GM19240 (cell line): ENCODE data around the gene BBX.
"Not testable (repeated sequence)": the region's sequence is repeated elsewhere in the genome, so short reads cannot be mapped to it uniquely, and the experiment has no call there.

ENCODE experiments used
- DNase-seq: peaks from one replicate; pipeline ENCODE4 v3.0.0; 2011; ENCODE audit warnings: low spot score; ENCODE audit not compliant: insufficient read length

The BBX gene

DNA sequence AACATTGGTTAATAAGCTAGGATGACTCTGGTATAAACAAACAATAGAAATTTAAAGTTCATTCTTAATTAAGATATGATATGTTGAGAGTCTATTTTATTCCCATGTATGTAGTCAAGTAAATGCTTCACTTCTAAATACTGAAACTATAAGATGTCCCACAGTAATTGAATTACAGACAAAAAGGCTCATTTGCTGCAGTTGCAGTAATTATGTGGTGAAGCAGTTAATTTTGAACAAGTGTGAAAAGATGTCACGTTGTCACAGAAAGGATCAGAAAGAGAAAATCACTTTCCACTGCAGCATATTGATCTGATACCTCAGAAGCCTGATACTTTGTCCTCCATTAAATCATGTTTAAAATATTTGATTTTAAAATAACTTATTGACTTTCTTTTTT is 159.8 kb downstream of the BBX start:
- DNase-seq, result no peak

DNA sequence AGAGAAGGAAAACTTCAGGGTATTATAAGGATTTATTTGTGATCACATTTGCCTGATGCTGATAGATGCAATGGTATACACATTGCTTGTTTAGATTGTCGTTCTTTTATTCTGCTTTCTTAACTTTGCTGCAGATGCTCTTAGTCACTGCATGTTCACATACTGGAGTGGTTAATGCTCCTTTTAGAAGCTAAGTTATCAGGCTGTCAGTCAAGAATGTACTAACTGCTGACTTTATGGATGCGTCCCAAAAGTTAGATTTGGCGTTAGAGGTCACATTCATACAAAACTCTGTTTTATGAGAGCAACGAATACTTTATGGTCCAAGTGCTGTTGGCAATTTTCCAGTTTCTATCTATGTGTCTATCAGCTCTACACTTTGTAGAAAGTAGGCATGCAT is 160.7 kb downstream of the BBX start:
- DNase-seq, result no peak

DNA sequence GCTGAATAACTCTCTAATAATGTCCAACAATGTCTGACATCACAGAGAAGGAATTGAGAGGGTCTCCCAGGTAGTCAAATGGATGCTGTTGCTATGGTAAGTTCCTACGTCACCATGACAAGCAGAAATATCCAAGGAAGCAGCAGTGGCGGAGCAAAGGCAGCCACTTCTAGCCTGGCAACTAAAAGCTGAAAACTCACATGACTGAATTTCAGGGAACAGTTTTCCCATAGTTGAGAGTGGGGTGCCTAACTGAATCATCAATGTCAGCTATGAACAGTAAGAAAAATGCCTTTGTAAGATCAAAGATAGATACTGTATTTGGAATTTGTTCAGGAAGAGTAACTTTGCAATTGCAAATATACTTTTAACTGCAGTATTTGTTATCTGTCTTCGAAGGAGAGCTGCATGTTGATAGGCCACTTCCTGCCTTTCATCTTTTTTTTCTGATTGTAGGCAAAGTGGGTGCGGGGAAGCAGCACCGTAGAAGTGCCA is 161.7 kb downstream of the BBX start:
- no peak for DNase-seq

DNA sequence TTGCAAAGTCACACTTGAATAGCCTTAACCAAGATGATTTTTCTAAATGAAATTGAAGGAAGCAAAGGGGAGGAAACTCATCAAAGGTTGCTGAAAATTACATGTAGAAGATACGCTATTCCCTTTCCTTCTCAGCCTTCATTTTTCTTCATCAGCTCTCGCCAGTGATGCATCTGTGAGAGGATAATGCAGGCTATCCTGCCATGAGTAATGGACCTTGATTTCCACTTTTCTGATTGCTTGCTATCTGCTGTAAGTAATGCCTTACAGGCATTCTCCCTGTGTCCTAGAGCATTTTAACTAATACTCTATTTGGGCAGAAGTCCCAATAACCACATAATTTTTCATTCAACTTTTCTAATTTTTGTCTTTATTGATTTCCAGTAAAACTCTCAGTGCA is 162.6 kb downstream of the BBX start:
- no peak for DNase-seq

DNA sequence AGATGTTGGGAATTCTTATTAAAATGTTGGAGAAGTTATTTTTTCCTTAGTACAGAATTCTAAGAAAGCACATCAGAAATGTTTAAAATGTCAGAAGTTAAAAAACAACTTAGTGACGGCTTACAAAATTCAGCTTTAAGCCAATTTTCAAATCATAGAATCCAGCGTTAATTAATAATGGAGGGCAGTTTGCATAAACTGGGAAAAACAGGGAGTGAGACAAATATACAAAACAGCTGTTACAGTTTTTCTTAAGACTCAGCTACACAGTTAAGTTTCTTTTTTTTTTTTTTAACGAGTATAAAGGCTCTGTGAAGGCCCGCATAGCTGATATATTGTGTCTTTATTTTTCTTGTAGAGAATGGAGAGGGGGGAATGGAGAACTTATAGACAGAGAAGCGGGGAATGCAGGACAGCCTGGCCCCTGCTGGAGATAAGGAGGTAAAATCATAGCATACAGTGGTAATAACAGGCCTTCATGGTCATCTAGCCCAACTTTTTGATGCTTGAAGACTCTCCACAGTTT is 164.4 kb downstream of the BBX start:
- no peak for DNase-seq

DNA sequence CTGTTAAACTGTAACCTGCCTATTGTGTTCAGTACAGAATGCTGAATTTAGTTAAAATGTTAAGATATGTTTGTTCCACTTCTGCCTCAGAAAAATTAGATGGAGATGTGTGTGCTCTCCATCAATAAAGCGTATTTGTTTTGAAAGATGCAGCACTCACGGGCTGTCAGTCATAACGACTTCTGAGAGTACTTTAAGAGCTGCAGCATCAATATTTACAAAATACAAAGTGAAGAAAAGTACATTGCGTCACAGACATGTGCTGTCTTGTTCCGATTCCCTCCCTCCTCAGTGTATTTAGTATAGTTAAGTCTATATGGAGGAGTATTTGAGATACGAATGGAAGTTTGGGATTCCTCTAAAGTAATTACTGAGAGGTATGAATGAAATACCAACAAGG is 166.6 kb downstream of the BBX start:
- no peak for DNase-seq

DNA sequence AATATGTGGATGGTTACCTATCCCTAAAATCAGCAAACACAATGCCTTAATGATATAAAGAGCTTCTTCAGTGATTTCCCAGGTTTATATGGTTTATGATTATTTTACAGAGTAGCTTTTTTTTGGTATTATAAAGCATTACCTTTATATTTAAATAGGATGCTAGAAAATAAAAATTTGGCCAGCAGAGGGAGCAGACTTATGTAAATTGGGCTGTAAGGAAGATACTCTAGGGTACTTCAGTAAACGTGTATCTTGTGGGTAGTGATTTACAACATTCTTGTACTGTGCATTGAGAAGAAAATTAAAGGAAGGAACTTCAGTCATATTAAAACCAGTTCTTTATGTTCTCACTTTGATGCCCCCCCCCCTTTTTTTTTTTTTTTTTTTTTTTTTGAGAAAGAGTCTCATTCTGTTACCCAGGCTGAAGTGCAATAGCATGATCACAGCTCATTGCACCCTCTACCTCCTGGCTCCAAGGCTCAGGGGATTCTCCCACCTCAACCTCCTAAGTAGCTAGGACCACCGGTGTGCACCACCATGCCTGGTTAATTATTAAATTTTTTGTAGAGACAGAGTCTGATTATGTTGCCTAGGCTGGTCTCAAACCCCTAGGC is 167.9 kb downstream of the BBX start:
- no peak for DNase-seq

DNA sequence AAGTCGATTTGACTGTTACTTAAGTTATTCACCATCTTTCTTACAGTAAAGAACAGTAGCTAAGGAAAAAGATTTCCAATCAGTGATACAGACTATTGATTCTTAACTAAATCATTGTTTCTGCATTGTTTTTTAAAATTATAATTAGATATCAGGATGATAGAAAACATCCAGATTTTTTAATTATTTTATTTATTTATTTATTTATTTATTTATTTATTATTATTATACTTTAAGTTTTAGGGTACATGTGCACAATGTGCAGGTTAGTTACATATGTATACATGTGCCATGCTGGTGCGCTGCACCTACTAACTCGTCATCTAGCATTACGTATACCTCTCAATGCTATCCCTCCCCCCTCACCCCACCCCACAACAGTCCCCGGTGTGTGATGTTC is 169.2 kb downstream of the BBX start:
- not testable (repeated sequence) for DNase-seq

DNA sequence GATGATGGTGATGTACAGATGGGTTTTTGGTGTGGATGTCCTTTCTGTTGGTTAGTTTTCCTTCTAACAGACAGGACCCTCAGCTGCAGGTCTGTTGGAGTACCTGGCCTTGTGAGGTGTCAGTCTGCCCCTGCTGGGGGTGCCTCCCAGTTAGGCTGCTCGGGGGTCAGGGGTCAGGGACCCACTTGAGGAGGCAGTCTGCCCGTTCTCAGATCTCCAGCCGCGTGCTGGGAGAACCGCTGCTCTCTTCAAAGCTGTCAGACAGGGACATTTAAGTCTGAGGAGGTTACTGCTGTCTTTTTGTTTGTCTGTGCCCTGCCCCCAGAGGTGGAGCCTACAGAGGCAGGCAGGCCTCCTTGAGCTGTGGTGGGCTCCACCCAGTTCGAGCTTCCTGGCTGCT is 174.6 kb downstream of the BBX start:
- not testable (repeated sequence) for DNase-seq

DNA sequence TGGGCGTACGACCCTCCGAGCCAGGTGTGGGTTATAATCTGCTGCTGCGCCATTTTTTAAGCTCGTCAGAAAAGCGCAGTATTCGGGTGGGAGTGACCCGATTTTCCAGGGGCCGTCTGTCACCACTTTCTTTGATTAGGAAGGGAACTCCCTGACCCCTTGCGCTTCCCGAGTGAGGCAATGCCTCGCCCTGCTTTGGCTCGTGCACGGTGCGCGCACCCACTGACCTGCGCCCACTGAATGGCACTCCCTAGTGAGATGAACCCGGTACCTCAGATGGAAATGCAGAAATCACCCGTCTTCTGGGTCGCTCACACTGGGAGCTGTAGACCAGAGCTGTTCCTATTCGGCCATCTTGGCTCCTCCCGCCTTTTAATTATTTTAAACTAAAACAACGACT is 175.1 kb downstream of the BBX start:
- DNase-seq, result not testable (repeated sequence)

DNA sequence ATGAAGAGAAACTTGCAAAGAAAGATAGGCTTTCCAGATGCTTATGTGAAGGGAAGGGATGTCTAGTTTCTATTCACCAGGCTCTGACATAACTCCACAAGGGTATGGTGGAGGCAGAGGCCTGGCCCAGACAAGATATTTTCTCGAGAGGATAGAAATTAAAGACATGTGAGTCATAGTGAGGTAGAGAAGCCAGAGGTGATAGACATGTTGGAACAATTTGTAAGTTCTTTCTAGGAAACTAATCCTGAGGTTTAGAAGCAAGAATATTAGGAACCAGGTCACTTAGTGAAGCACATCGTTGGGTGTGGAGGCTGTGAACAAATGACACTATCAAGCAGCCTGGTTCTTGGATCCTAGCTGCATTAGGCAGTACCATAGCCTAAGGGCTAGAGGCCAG is 176.9 kb downstream of the BBX start:
- DNase-seq, result no peak

DNA sequence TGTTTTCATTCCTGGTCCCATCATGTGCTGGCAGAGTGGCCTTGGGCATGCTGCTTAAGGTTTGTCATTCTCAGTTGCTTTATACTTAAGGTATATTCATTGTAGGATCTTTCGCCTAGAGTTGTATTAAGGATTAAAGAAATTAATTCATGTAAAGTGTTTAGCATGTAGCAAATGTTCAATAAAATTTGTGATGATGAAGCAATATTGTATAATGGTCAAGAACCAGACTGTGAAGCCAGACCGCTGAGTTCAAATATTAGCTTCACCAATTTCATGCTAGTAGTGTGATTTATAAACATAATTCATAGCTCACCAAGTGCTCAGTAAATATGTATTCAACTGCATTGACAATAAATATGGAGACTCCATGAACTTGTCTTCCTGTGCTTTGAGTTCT is 178.5 kb downstream of the BBX start:
- DNase-seq, result no peak

DNA sequence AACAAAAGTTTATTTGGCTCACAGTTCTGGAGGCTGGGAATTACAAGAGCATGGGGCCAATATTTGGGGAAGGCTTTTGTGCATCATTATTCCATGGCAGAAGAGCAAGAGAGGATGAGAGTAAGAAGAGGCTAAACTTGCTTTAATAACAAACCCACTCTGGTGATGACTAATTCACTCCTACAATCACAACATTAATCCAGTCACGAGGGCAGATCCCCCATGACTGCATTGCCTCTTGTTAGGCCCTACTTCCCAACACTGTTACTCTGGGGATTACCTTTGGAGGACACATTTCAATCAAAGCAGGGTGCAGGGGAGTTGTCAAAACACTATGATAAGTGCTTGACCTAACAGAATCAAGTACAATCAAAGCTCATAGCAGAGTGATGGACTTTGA is 181.7 kb downstream of the BBX start:
- DNase-seq, result no peak

DNA sequence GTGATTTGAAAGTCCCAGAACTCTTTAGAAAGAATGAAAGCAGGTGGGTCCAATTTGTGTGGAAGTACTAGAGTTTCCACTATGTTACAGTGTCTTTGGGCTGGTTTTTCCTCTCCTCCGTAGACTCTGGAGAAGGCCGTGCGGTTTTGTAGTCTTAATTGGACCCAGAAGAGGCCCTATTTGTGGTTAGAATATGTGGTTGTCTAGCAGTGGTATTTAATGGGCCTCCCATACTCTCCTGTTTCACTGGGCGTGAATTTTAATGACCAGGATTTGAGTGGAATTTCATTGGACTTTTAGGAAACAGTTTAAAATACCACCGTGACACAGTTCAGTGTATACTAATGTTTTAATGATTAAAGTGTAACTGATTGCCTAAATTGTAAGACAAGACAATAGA is 182.3 kb downstream of the BBX start:
- DNase-seq, result no peak

DNA sequence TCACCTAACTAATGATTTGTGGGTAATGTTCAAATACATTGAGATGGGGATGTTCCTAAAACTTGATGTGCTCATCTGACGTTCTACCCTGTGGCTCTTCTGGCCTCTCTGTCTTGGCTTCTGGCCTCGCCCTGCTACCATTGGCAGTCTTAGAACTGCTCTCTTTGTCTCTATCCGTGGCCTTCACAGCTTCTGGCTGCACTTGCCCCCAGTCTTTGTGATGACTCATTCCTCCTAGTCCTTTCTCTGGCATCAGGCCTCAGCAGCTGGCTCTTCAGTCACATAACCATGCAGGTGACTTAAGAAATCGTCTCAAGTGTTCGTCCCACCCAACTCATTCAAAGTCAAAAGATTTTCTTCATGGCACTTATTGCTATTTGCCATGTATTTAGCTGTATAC is 188.1 kb downstream of the BBX start:
- DNase-seq, result no peak

DNA sequence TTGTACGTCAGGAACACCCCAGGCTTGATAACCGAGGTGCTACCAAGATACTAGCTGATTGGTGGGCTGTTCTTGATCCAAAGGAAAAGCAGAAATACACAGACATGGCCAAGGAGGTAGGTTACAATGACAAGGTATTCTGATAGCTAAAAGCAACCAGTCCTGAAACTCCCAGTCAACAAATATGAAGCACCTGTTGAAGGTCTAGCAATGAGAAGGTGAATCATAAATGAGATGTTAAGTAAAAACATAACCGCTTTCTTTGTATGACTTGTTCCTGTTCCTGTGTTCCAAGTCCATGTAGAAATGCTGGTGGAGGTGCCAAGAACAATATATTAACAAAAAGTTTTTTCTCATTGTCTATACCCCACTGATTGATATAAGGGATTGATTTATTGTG is 194.0 kb downstream of the BBX start:
- no peak for DNase-seq

DNA sequence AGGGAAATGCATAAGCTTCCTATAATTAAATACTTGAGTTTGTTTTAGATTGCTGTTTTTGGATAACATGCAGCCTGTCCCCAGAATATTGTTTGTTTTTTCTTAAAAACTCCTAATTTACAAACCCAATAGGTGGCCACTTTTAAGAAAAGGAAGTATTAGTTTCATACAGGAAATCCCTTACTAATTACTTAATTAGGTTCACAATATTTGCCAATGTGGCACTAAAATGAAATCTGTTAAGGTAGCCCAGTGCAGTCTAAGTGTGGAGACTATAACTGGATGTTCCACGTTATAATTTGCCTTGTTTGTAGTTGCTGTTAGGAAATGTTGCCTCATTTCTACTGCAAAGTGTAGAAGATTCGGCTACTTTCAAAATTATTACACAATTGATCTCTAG is 195.8 kb downstream of the BBX start:
- no peak for DNase-seq

DNA sequence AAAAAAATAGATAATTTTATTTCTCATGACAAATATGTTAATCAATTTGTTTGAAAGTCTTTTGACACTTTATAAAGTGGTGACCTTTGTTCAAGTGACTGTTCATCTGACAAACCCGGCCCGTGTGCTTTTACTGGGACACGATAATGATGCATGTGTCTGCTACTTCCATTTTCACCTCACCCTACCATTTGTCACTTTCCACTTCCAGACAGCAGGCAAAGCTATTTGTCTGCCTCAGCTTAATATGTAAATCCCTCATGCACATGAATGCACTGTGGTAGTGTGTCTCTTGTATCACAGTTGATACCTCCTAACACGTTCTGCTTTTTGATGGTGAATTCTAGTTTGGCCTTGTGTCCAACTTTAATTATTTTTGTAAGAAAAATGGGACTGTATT is 204.3 kb downstream of the BBX start:
- DNase-seq, result no peak

DNA sequence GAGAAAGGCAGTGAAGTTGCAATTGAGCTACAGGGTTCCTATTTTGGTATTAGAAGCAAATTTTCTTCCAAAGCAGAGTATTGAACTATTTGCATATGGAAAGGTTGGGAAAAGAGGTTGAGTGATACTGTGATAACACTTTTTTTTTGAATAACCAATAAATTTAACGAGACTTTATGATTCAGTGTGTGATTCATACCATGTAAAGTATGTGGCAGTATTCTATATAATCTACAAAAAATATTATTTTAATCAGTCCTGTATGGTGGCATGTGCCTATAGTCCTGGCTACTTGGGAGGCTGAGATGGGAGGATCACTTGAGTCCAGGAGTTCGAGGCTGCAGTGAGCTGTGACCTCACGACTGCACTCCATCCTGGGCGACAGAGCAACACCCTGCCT is 206.9 kb downstream of the BBX start:
- no peak for DNase-seq

DNA sequence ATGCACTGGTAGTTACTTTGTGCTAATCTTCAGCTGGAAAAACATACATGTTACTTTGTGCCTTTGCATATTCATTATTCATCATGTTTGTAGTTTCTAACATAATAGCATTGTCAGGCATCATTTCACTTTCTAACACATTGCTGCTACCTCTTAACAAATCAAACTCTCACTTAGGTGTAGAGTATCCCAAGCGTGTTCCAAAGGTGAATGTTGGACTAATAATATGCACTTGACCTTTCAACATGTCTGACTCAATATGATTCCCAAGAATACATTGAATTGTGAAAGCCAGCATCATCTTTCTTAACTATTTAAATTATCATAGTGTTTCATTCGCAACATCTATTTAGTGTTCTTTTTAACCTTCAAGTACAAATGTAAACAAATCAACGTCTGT is 211.6 kb downstream of the BBX start:
- DNase-seq, result no peak

DNA sequence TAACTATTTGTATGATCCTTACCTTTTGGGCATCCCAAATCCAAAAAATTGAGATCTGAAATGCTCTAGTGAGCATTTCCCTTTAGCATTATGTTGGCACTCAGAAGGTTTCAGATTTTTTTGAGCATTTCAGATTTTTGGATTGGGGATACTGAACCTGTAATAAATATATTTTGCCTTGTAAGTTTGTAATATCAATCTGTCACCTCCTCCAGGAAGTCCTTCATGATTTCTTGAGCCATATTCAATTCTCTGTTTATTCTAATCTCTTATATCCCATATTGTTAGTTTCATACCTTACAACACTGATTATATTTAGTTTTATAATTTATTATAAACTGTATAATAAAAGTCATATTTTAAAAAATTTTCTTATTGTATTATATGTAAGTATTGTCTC is 215.2 kb downstream of the BBX start:
- no peak for DNase-seq

DNA sequence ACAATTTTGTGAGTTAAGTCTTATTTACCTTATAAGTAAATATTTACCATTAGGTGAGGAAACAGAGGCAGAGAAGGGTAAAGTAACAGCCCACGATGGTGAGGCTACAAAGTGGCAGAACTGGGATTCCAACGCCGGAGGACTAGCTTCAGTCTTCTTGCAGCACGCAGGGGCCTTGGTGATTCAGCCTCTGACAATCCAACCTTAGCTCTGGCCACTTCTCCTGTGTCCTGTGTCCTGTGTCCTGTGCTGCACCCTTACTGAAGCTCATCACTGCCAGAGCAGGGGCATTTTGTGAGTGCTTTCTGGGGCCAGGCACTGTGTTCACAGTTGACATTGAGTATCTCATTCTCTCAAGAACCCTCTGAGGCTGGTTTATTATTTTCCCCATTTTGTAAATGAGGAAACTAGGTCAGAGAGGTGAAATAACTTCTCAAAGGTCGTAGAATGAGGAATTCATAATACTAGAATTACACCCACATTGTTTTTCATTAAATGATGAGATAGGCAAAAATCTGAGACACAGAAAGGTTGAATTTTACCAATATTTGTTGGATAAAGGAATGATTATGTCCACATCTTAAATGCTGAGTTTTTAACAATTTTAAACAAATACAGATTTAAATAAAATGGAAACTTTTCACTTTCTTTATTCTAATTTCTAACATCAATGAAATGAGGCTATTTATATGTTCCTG is 215.9 kb downstream of the BBX start:
- DNase-seq, result no peak

DNA sequence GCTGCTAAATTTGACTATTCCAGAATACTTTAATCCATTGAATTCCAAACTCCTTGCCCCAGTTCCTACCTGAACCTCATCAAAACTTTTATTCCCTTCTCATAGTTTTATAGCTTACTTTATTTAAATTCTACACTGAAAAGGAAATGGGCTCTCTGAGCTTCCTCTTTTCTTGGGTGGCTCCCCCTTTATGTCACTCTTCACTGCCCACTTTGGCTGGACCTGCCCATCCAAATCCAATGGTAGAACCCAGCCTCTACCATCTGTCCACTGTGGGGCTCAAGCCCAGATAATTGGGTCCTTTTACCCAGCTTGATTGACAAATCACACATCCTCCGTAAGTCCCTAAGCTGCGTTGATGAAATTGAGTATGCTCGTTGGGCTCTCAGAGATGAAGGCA is 216.5 kb downstream of the BBX start:
- DNase-seq, result no peak
